AG04450 (cell line): ENCODE results near the gene ITPRIPL2. TPM values are rescaled to one million over a fixed set of nuclear protein-coding genes. Genes with fewer than 3 reads are reported as not detected.

ENCODE experiments used
- CTCF ChIA-PET: fragments of 300-600, 350-600 bp; formaldehyde crosslinking; extraction: SDS; loops from one replicate; lab custom pipeline; 2022; ENCODE audit warnings: antibody characterized with exemption, inconsistent platforms; lab: Charles Lee
- POLR2A ChIA-PET: fragments of 350-600 bp; formaldehyde crosslinking; extraction: SDS; loops from one replicate; lab custom pipeline; 2021; ENCODE audit warnings: antibody characterized with exemption, inconsistent platforms; lab: Yijun Ruan, JAX
- DNase-seq: peaks from one replicate; pipeline ENCODE4 v3.0.0-alpha.2; 2011; ENCODE audit warnings: low read depth, low spot score
- H3K27ac ChIP-seq: one replicate; pipeline ENCODE4 v1.5.1; 2012; ENCODE audit warnings: low read depth, low read length, control low read depth
- H3K27me3 ChIP-seq: one replicate; pipeline ENCODE4 v1.6.0; 2012; ENCODE audit warnings: low read length; ENCODE audit not compliant: control insufficient read depth, insufficient read depth
- H3K4me3 ChIP-seq: 2 replicates; pipeline ENCODE4 v1.5.1; 2011; ENCODE audit warnings: mild to moderate bottlenecking, low read depth, low read length, control low read depth
- H3K9me3 ChIP-seq: 2 replicates; pipeline ENCODE4 v1.5.1; 2012; ENCODE audit warnings: low read length; ENCODE audit not compliant: control insufficient read depth, insufficient read depth
- CTCF ChIP-seq: IDR thresholded peaks from 2 replicates; pipeline ENCODE4 v1.5.1; 2011; ENCODE audit warnings: low read depth, low read length, control low read depth, inconsistent platforms
- polyA plus RNA-seq: library from polyadenylated mRNA; depleted of rRNA; stranded (reverse); fragments of >200 nt; gene quantifications from 2 replicates; pipeline ENCODE4 v1.2.3, GENCODE V29; 2011

Gene ITPRIPL2
- polyA plus RNA-seq, 1 experiment: 16.3 TPM

GRCh38 chr16:19151310-19151709 lies 37.5 kb downstream of the ITPRIPL2 start:
- no peak for DNase-seq
- ChIA-PET POLR2A (no interaction called here), CTCF (no interaction called here)
- no peak overlapping the region for H3K27ac ChIP-seq
- H3K4me3 ChIP-seq: no peak overlapping the region
- H3K9me3 ChIP-seq: peaks cover 4% of the 10 kb centered on the region; the same call in 1 of the 2 replicates
- peaks cover 3% of the 10 kb centered on the region for H3K27me3 ChIP-seq
- TF ChIP-seq CTCF: no peak

GRCh38 chr16:19152042-19152441 lies 38.3 kb downstream of the ITPRIPL2 start:
- H3K27ac ChIP-seq: no peak overlapping the region
- peaks cover 4% of the 10 kb centered on the region; the same call in 1 of the 2 replicates for H3K9me3 ChIP-seq
- POLR2A ChIA-PET: no interaction called here
- H3K27me3 ChIP-seq: peaks cover 5% of the 10 kb centered on the region
- H3K4me3 ChIP-seq: no peak overlapping the region
- no peak for DNase-seq
- TF ChIP-seq CTCF: no peak
- CTCF ChIA-PET: no interaction called here

- no peak overlapping the region for H3K4me3 ChIP-seq
- TF ChIP-seq CTCF: no peak
- no peak overlapping the region for H3K27ac ChIP-seq
- peaks cover 2% of the 10 kb centered on the region for H3K27me3 ChIP-seq
- no peak for DNase-seq
- no peaks in the 10 kb centered on the region; the same call in 1 of the 2 replicates for H3K9me3 ChIP-seq
- CTCF ChIA-PET: interaction anchor here (1.0 kb wide), 1 partner anchor 68 kb away, joined by 3 read pairs; no protein-coding TSS in a partner anchor
- POLR2A ChIA-PET: no interaction called here
Observed at GRCh38 chr16:19153876-19154275, 40.1 kb downstream of the ITPRIPL2 start.

- Histone ChIP-seq H3K27me3 (peaks cover 3% of the 10 kb centered on the region), H3K4me3 (no peak overlapping the region), H3K9me3 (no peaks in the 10 kb centered on the region), H3K27ac (no peak overlapping the region)
- ChIA-PET CTCF (interaction anchor here (0.5 kb wide), 1 partner anchor 255 kb away, joined by 6 read pairs; no protein-coding TSS in a partner anchor), POLR2A (no interaction called here)
- DNase-seq: no peak
- no peak for TF ChIP-seq CTCF
Observed at GRCh38 chr16:19162085-19162484, 48.3 kb downstream of the ITPRIPL2 start.

GRCh38 chr16:19163215-19163614 lies 49.5 kb downstream of the ITPRIPL2 start:
- POLR2A ChIA-PET: no interaction called here
- no peak overlapping the region for H3K27ac ChIP-seq
- no peak for DNase-seq
- peaks cover 7% of the 10 kb centered on the region for H3K27me3 ChIP-seq
- no peak overlapping the region for H3K4me3 ChIP-seq
- CTCF ChIA-PET: no interaction called here
- TF ChIP-seq CTCF: no peak
- H3K9me3 ChIP-seq: no peaks in the 10 kb centered on the region; the same call in 1 of the 2 replicates
